SK-N-SH treated with all-trans-retinoic acid at 6 μM for 48 hours (cell line): ENCODE results near the gene CLECL1.
A peak's percentile ranks its signal among the peaks of the same experiment; 100 is the strongest.
"Not testable (repeated sequence)": the region's sequence is repeated elsewhere in the genome, so short reads cannot be mapped to it uniquely, and the experiment has no call there.

Source experiments
- ATAC-seq: fragments of 200-7000 bp; cut with Tn5 transposase; 3 replicates; pipeline ENCODE4 v1.9.1; 2020; ENCODE audit warnings: mild to moderate bottlenecking, moderate library complexity
- ARNTL ChIP-seq: fragments of 450-650 bp; formaldehyde crosslinking; IDR thresholded peaks from 2 replicates; pipeline ENCODE4 v1.5.0; 2020; ENCODE audit warnings: low read depth, mild to moderate bottlenecking, moderate library complexity, borderline replicate concordance
- BACH2 ChIP-seq: fragments of 250-450 bp; sonication (Bioruptor Pico); IDR thresholded peaks from 2 replicates; pipeline ENCODE4 v1.9.0; 2021; ENCODE audit warnings: mild to moderate bottlenecking, borderline replicate concordance
- CSDC2 ChIP-seq: fragments of 250-450 bp; sonication (Bioruptor Pico); IDR thresholded peaks from 2 replicates; pipeline ENCODE4 v1.5.0; 2020; ENCODE audit warnings: mild to moderate bottlenecking, moderate library complexity
- ESRRG ChIP-seq: fragments of 250-450 bp; sonication (Bioruptor Pico); IDR thresholded peaks from 2 replicates; pipeline ENCODE4 v1.6.1; 2021; ENCODE audit warnings: mild to moderate bottlenecking
- GLIS3 ChIP-seq: fragments of 250-450 bp; sonication (Bioruptor Pico); IDR thresholded peaks from 2 replicates; pipeline ENCODE4 v1.5.0; 2020; ENCODE audit warnings: mild to moderate bottlenecking, moderate library complexity
- ISL1 ChIP-seq: fragments of 250-450 bp; sonication (Bioruptor Pico); IDR thresholded peaks from 2 replicates; pipeline ENCODE4 v2.1.2; 2022; ENCODE audit warnings: mild to moderate bottlenecking, moderate library complexity
- OSR1 ChIP-seq: fragments of 250-450 bp; sonication (Bioruptor Pico); IDR thresholded peaks from 2 replicates; pipeline ENCODE4 v1.8.0; 2022; ENCODE audit warnings: moderate library complexity, mild to moderate bottlenecking, inconsistent platforms
- PPARA ChIP-seq: fragments of 250-450 bp; sonication (Bioruptor Pico); IDR thresholded peaks from 2 replicates; pipeline ENCODE4 v1.5.0; 2020; ENCODE audit warnings: mild to moderate bottlenecking, borderline replicate concordance
- RARB ChIP-seq: fragments of 250-450 bp; sonication (Bioruptor Pico); IDR thresholded peaks from 2 replicates; pipeline ENCODE4 v1.8.0; 2021; ENCODE audit warnings: mild to moderate bottlenecking, moderate library complexity
- SNAI2 ChIP-seq: fragments of 250-450 bp; sonication (Bioruptor Pico); IDR thresholded peaks from 2 replicates; pipeline ENCODE4 v1.5.0; 2020; ENCODE audit warnings: mild to moderate bottlenecking, moderate library complexity
- TCF4 ChIP-seq: fragments of 250-450 bp; sonication (Bioruptor Pico); IDR thresholded peaks from 2 replicates; pipeline ENCODE4 v1.8.0; 2021; ENCODE audit warnings: mild to moderate bottlenecking, moderate library complexity, borderline replicate concordance
- TOX ChIP-seq: fragments of 250-450 bp; sonication (Bioruptor Pico); IDR thresholded peaks from 2 replicates; pipeline ENCODE4 v1.8.0; 2021; ENCODE audit warnings: mild to moderate bottlenecking, moderate library complexity, borderline replicate concordance
- ZC3H10 ChIP-seq: fragments of 250-450 bp; sonication (Bioruptor Pico); IDR thresholded peaks from 2 replicates; pipeline ENCODE4 v1.5.1; 2021; ENCODE audit warnings: mild to moderate bottlenecking, moderate library complexity
- ZFP3 ChIP-seq: fragments of 250-450 bp; sonication (Bioruptor Pico); IDR thresholded peaks from 2 replicates; pipeline ENCODE4 v1.5.0; 2020; ENCODE audit warnings: mild to moderate bottlenecking, moderate library complexity
- ZFP30 ChIP-seq: fragments of 450-650 bp; formaldehyde crosslinking; IDR thresholded peaks from 2 replicates; pipeline ENCODE4 v1.5.0; 2022; ENCODE audit warnings: mild to moderate bottlenecking, moderate library complexity
- ZNF565 ChIP-seq: fragments of 450-650 bp; formaldehyde crosslinking; conservative IDR thresholded peaks from 2 replicates; pipeline ENCODE4 v1.5.0; 2020; ENCODE audit warnings: low read depth, mild to moderate bottlenecking, moderate library complexity
- ZNF70 ChIP-seq: fragments of 450-650 bp; formaldehyde crosslinking; IDR thresholded peaks from 2 replicates; pipeline ENCODE4 v1.5.0; 2020; ENCODE audit warnings: mild to moderate bottlenecking, moderate library complexity
- ZNF8 ChIP-seq: fragments of 450-650 bp; formaldehyde crosslinking; IDR thresholded peaks from 2 replicates; pipeline ENCODE4 v1.5.0; 2020; ENCODE audit warnings: mild to moderate bottlenecking, moderate library complexity
- TF ChIP-seq, protein P1 (sequence below): fragments of 250-450 bp; sonication (Bioruptor Pico); IDR thresholded peaks from 2 replicates; pipeline ENCODE4 v1.5.1; 2020; ENCODE audit warnings: low read depth, mild to moderate bottlenecking, moderate library complexity
- TF ChIP-seq, protein P2 (sequence below): fragments of 250-450 bp; sonication (Bioruptor Pico); IDR thresholded peaks from 2 replicates; pipeline ENCODE4 v1.5.1; 2021; ENCODE audit warnings: mild to moderate bottlenecking, moderate library complexity
- TF ChIP-seq, protein P3 (sequence below): fragments of 250-450 bp; sonication (Bioruptor Pico); IDR thresholded peaks from 2 replicates; pipeline ENCODE4 v1.8.0; 2020; ENCODE audit warnings: mild to moderate bottlenecking, moderate library complexity, borderline replicate concordance
- TF ChIP-seq, protein P4 (sequence below): fragments of 250-450 bp; sonication (Bioruptor Pico); IDR thresholded peaks from 2 replicates; pipeline ENCODE4 v1.5.0; 2020; ENCODE audit warnings: mild to moderate bottlenecking, moderate library complexity

CLECL1 gene

DNA sequence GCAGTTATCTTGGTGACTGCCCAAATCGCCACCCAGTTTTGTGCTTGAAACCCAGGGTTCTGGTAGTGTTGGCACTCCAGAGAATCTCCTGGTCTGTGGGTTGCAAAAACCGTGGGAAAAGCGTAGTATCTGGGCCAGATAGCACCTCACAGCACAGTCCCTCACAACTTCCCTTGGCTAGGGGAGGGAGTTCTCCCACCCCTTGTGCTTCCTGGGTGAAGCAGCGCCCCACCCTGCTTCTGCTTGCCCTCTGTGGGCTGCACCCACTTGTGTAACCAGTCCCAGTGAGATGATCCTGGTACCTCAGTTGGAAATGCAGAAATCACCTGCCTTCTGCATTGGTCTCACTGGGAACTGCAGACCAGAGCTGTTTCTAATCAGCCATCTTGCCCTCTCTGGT, 47.0 kb downstream of the CLECL1 start:
- TF ChIP-seq RARB (CRISPR knock-in tag) (no peak), ZFP30 (CRISPR knock-in tag) (no peak), BACH2 (no peak), ZC3H10 (CRISPR knock-in tag) (no peak), TOX (no peak), ZNF565 (CRISPR knock-in tag) (no peak), PPARA (CRISPR knock-in tag) (no peak), SNAI2 (no peak), ZFP3 (no peak), GLIS3 (CRISPR knock-in tag) (no peak), ESRRG (no peak), OSR1 (CRISPR knock-in tag) (no peak), TCF4 (CRISPR knock-in tag) (no peak), ISL1 (CRISPR knock-in tag) (no peak), ARNTL (CRISPR knock-in tag) (no peak), CSDC2 (no peak), ZNF70 (CRISPR knock-in tag) (no peak)
- TF ChIP-seq, protein P1, sequence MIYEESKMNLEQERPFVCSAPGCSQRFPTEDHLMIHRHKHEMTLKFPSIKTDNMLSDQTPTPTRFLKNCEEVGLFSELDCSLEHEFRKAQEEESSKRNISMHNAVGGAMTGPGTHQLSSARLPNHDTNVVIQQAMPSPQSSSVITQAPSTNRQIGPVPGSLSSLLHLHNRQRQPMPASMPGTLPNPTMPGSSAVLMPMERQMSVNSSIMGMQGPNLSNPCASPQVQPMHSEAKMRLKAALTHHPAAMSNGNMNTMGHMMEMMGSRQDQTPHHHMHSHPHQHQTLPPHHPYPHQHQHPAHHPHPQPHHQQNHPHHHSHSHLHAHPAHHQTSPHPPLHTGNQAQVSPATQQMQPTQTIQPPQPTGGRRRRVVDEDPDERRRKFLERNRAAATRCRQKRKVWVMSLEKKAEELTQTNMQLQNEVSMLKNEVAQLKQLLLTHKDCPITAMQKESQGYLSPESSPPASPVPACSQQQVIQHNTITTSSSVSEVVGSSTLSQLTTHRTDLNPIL, result no peak
- TF ChIP-seq, protein P2, sequence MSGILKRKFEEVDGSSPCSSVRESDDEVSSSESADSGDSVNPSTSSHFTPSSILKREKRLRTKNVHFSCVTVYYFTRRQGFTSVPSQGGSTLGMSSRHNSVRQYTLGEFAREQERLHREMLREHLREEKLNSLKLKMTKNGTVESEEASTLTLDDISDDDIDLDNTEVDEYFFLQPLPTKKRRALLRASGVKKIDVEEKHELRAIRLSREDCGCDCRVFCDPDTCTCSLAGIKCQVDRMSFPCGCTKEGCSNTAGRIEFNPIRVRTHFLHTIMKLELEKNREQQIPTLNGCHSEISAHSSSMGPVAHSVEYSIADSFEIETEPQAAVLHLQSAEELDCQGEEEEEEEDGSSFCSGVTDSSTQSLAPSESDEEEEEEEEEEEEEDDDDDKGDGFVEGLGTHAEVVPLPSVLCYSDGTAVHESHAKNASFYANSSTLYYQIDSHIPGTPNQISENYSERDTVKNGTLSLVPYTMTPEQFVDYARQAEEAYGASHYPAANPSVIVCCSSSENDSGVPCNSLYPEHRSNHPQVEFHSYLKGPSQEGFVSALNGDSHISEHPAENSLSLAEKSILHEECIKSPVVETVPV (CRISPR knock-in tag), result no peak
- TF ChIP-seq, protein P3, sequence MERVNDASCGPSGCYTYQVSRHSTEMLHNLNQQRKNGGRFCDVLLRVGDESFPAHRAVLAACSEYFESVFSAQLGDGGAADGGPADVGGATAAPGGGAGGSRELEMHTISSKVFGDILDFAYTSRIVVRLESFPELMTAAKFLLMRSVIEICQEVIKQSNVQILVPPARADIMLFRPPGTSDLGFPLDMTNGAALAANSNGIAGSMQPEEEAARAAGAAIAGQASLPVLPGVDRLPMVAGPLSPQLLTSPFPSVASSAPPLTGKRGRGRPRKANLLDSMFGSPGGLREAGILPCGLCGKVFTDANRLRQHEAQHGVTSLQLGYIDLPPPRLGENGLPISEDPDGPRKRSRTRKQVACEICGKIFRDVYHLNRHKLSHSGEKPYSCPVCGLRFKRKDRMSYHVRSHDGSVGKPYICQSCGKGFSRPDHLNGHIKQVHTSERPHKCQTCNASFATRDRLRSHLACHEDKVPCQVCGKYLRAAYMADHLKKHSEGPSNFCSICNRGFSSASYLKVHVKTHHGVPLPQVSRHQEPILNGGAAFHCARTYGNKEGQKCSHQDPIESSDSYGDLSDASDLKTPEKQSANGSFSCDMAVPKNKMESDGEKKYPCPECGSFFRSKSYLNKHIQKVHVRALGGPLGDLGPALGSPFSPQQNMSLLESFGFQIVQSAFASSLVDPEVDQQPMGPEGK (CRISPR knock-in tag), result no peak
- no peak for ATAC-seq

GRCh38 chr12:9685366-9685765, 47.5 kb downstream of the CLECL1 start:
- not testable (repeated sequence) for ATAC-seq

- not testable (repeated sequence) for ATAC-seq
These were observed 49.9 kb downstream of the CLECL1 start for GRCh38 chr12:9682949-9683348.

- not testable (repeated sequence) for ATAC-seq
These were observed 50.4 kb downstream of the CLECL1 start for GRCh38 chr12:9682508-9682907.

GRCh38 chr12:9674226-9674590, 58.7 kb downstream of the CLECL1 start:
- ATAC-seq, result peak; percentile 9; the same call in 2 of the 3 replicates
- no peak for TF ChIP-seq TOX
- TF ChIP-seq SNAI2, result no peak
- TF ChIP-seq, protein P3 (CRISPR knock-in tag), result no peak
- TF ChIP-seq, protein P4, sequence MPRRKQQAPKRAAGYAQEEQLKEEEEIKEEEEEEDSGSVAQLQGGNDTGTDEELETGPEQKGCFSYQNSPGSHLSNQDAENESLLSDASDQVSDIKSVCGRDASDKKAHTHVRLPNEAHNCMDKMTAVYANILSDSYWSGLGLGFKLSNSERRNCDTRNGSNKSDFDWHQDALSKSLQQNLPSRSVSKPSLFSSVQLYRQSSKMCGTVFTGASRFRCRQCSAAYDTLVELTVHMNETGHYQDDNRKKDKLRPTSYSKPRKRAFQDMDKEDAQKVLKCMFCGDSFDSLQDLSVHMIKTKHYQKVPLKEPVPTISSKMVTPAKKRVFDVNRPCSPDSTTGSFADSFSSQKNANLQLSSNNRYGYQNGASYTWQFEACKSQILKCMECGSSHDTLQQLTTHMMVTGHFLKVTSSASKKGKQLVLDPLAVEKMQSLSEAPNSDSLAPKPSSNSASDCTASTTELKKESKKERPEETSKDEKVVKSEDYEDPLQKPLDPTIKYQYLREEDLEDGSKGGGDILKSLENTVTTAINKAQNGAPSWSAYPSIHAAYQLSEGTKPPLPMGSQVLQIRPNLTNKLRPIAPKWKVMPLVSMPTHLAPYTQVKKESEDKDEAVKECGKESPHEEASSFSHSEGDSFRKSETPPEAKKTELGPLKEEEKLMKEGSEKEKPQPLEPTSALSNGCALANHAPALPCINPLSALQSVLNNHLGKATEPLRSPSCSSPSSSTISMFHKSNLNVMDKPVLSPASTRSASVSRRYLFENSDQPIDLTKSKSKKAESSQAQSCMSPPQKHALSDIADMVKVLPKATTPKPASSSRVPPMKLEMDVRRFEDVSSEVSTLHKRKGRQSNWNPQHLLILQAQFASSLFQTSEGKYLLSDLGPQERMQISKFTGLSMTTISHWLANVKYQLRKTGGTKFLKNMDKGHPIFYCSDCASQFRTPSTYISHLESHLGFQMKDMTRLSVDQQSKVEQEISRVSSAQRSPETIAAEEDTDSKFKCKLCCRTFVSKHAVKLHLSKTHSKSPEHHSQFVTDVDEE (CRISPR knock-in tag), result no peak
- TF ChIP-seq ZFP3, result no peak
- no peak for TF ChIP-seq ZNF565 (CRISPR knock-in tag)
- TF ChIP-seq ZFP30 (CRISPR knock-in tag), result no peak
- TF ChIP-seq ZNF8 (CRISPR knock-in tag), result no peak
- no peak for TF ChIP-seq OSR1 (CRISPR knock-in tag)
- no peak for TF ChIP-seq GLIS3 (CRISPR knock-in tag)
- TF ChIP-seq ARNTL (CRISPR knock-in tag), result no peak
- TF ChIP-seq PPARA (CRISPR knock-in tag), result no peak
- no peak for TF ChIP-seq CSDC2
